Measurements from ENCODE around the gene RSF1.

Gene RSF1

DNA sequence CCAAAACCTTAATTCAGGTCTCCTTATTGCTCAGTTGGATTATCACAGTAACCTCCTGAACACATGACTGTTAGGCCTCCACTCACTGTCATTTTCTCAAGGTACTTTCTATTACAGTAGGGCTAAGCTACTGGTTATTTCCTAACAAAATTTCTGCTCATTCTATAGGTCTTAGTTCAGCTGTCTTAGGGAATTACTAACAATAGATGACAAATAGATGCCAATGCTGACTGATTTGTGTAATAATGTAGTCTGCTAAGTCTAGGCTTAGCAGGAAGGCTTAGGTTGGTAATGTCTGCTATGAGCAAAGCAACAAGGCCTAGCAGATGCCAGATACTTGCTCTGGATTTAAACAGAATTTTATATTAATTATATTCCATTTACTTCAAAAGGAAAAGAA lies 58.1 kb downstream of the RSF1 start:
- H3K4me3 ChIP-seq (ENCODE audit: low read depth, low read length), result no peak overlapping the region
- no peaks in the 10 kb centered on the region for H3K27me3 ChIP-seq
- H3K4me1 ChIP-seq, result no peaks in the 10 kb centered on the region
- peaks cover 19% of the 10 kb centered on the region for H3K36me3 ChIP-seq
- DNase-seq, result no peak
- TF ChIP-seq, protein P1, sequence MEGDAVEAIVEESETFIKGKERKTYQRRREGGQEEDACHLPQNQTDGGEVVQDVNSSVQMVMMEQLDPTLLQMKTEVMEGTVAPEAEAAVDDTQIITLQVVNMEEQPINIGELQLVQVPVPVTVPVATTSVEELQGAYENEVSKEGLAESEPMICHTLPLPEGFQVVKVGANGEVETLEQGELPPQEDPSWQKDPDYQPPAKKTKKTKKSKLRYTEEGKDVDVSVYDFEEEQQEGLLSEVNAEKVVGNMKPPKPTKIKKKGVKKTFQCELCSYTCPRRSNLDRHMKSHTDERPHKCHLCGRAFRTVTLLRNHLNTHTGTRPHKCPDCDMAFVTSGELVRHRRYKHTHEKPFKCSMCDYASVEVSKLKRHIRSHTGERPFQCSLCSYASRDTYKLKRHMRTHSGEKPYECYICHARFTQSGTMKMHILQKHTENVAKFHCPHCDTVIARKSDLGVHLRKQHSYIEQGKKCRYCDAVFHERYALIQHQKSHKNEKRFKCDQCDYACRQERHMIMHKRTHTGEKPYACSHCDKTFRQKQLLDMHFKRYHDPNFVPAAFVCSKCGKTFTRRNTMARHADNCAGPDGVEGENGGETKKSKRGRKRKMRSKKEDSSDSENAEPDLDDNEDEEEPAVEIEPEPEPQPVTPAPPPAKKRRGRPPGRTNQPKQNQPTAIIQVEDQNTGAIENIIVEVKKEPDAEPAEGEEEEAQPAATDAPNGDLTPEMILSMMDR (IDR thresholded peaks at IDR 0.05; ENCODE audit: low read depth, low read length), result no peak
- H3K9me3 ChIP-seq, result no peaks in the 10 kb centered on the region

DNA sequence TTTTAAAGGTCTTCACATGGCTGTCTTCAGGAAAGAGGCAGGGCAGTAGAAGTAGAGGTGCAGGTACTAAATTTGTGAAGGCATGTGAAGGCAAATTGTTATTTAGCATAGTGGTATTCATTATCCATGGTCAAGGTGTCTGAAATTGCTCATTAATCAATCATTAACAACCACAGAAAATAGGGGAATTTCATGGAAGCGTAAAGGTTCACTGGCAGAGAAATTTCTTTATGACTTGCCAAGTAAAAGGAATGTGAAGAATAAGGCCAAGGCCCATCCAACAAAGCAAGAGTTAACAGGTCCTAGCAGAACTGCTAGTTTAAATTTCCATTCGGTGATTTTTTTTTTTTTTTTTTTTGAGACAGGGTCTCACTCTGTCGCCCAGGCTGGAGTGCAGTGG lies 59.0 kb downstream of the RSF1 start:
- TF ChIP-seq, protein P1 (IDR thresholded peaks at IDR 0.05; ENCODE audit: low read depth, low read length), result no peak
- Histone ChIP-seq H3K4me3 (ENCODE audit: low read depth, low read length) (no peak overlapping the region), H3K36me3 (peaks cover 19% of the 10 kb centered on the region), H3K27me3 (no peaks in the 10 kb centered on the region), H3K4me1 (no peaks in the 10 kb centered on the region), H3K9me3 (no peaks in the 10 kb centered on the region)
- no peak for DNase-seq

DNA sequence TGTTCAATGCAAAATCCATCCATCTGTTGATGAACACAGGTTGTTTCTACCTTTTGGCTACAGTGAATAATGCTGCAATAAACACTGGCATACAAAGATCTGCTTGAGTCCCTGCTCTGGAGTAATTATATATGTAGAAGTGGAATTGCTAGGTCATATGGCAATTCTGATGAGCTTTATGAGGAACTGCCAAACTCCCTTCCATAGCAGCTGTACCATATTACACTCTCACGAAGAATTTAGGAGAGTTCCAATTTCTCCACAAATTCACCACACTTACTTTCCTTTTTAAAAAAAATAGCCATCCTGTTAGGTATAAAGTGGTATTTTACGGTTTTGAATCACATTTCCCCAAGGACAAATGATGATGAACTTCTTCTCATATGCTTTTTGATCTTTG lies 62.2 kb downstream of the RSF1 start:
- no peaks in the 10 kb centered on the region for H3K4me1 ChIP-seq
- DNase-seq, result no peak
- no peak overlapping the region for H3K4me3 ChIP-seq (ENCODE audit: low read depth, low read length)
- peaks cover 15% of the 10 kb centered on the region for H3K36me3 ChIP-seq
- H3K27me3 ChIP-seq, result no peaks in the 10 kb centered on the region
- no peaks in the 10 kb centered on the region for H3K9me3 ChIP-seq
- TF ChIP-seq, protein P1 (IDR thresholded peaks at IDR 0.05; ENCODE audit: low read depth, low read length), result no peak

DNA sequence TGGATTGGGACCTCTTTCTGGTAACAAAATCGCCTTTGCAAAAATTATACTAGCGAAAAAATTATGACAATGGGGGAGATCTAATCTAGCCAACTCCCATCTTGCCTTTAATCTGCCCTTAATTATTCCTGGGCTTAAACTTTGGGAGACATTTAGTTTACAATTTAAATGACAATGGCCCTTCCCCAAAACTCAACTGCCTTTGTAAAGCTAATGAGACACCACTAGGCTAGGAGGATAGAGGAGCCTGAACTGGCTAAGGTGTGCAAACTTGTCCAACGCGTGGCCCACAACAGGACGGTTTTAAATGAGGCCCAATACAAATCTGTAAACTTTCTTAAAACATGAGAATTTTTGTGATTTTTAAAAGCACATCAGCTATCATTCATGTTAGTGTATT lies 67.3 kb downstream of the RSF1 start:
- Histone ChIP-seq H3K27me3 (no peaks in the 10 kb centered on the region), H3K36me3 (peaks cover 6% of the 10 kb centered on the region), H3K4me1 (no peaks in the 10 kb centered on the region), H3K4me3 (ENCODE audit: low read depth, low read length) (no peak overlapping the region), H3K9me3 (no peaks in the 10 kb centered on the region)
- TF ChIP-seq, protein P1 (IDR thresholded peaks at IDR 0.05; ENCODE audit: low read depth, low read length), result no peak
- DNase-seq, result no peak

DNA sequence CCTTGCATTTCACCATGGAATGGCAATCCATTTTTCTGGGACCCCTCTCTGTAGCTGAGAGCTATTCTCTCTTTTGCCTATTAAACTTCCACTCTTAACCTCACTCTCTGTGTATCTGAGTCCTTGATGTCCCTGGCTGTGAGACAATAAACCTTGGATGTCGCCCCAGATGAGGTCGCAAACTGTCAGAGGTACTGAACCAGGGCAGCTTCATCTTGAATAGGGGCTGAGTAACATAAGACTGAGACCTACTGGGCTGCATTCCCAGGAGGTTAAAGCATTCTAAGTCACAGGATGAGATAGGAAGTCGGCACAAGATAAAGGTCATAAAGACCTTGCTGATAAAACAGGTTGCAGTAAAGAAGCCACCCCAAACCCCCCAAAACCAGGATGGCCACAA lies 68.0 kb downstream of the RSF1 start:
- peaks cover 6% of the 10 kb centered on the region for H3K36me3 ChIP-seq
- no peaks in the 10 kb centered on the region for H3K27me3 ChIP-seq
- TF ChIP-seq, protein P1 (IDR thresholded peaks at IDR 0.05; ENCODE audit: low read depth, low read length), result no peak
- H3K9me3 ChIP-seq, result no peaks in the 10 kb centered on the region
- no peaks in the 10 kb centered on the region for H3K4me1 ChIP-seq
- no peak for DNase-seq
- H3K4me3 ChIP-seq (ENCODE audit: low read depth, low read length), result no peak overlapping the region

DNA sequence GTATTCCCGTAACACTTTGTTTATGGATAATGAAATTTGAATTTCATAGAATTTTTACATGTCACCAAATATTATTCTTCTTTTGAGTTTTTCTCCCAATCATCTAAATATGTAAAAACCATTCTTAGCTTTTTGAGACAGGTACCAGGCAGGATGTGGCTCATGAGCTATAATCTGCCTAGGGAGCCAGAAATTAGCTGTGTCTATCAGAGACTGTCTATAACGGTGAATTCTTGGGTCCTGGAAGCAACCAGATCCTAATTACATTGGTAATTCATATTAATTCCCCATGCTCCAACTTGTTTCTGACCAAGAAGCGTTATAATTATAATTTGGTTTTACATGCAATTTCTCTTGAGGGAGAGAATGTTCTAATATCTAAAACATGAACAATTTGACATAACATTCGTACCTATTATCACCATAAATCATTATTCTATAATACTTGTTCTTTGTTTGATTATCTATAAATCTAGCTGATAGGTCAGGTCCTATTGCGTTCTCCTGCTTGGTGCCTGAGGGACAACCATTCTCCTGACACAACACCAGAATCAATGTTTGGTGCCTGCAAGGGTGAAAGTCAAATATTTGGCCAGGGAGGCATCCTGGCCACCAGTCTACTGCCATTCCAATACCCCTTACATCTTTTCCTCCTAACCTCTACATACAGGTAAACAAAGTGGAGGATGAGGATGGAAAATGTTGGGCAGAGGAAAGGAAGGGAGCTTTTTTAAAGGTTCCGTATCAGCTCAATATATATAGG lies 69.9 kb downstream of the RSF1 start:
- Histone ChIP-seq H3K4me1 (no peaks in the 10 kb centered on the region), H3K4me3 (ENCODE audit: low read depth, low read length) (no peak overlapping the region), H3K27me3 (no peaks in the 10 kb centered on the region), H3K36me3 (peaks cover 6% of the 10 kb centered on the region; the same call in 1 of the 2 replicates), H3K9me3 (no peaks in the 10 kb centered on the region)
- no peak for DNase-seq
- TF ChIP-seq, protein P1 (IDR thresholded peaks at IDR 0.05; ENCODE audit: low read depth, low read length), result no peak

Measured in BE2C (cell line).